NCI-H128 (cell line): ENCODE measurements around the gene ANKMY2.
"Not testable (repeated sequence)": the region's sequence is repeated elsewhere in the genome, so short reads cannot be mapped to it uniquely, and the experiment has no call there.

ENCODE experiments used
- DNase-seq: peaks from one replicate; lab custom pipeline; 2025; ENCODE audit not compliant: unreplicated experiment; lab: John Stamatoyannopoulos, UW

ANKMY2 gene

GRCh38 chr7:16627236-16627635 lies 18.3 kb downstream of the ANKMY2 start:
- DNase-seq: no peak

GRCh38 chr7:16626388-16626787 lies 19.2 kb downstream of the ANKMY2 start:
- no peak for DNase-seq

- no peak for DNase-seq
Measured at GRCh38 chr7:16619979-16620408, 25.6 kb downstream of the ANKMY2 start.

GRCh38 chr7:16616542-16616941 lies 29.0 kb downstream of the ANKMY2 start:
- DNase-seq: no peak

GRCh38 chr7:16616122-16616521 lies 29.4 kb downstream of the ANKMY2 start:
- no peak for DNase-seq

- DNase-seq: no peak
Measured at GRCh38 chr7:16615228-16615627, 30.3 kb downstream of the ANKMY2 start.

- DNase-seq: no peak
Measured at GRCh38 chr7:16611711-16612110, 33.8 kb downstream of the ANKMY2 start.

GRCh38 chr7:16609842-16610450 lies 35.6 kb downstream of the ANKMY2 start:
- DNase-seq: no peak

- DNase-seq: no peak
Measured at GRCh38 chr7:16606704-16607103, 38.9 kb downstream of the ANKMY2 start.

- no peak for DNase-seq
Measured at GRCh38 chr7:16604054-16604453, 41.5 kb downstream of the ANKMY2 start.

GRCh38 chr7:16603633-16604032 lies 41.9 kb downstream of the ANKMY2 start:
- DNase-seq: no peak

- no peak for DNase-seq
Measured at GRCh38 chr7:16599860-16600259, 45.7 kb downstream of the ANKMY2 start.

GRCh38 chr7:16598015-16598414 lies 47.5 kb downstream of the ANKMY2 start:
- no peak for DNase-seq

GRCh38 chr7:16595596-16595995 lies 50.0 kb downstream of the ANKMY2 start:
- DNase-seq: not testable (repeated sequence)

GRCh38 chr7:16594676-16595075 lies 50.9 kb downstream of the ANKMY2 start:
- DNase-seq: no peak

- DNase-seq: no peak
Measured at GRCh38 chr7:16594061-16594460, 51.5 kb downstream of the ANKMY2 start.

GRCh38 chr7:16592395-16592794 lies 53.2 kb downstream of the ANKMY2 start:
- no peak for DNase-seq

- DNase-seq: no peak
Measured at GRCh38 chr7:16590424-16590823, 55.1 kb downstream of the ANKMY2 start.

GRCh38 chr7:16589881-16590280 lies 55.7 kb downstream of the ANKMY2 start:
- no peak for DNase-seq

- no peak for DNase-seq
Measured at GRCh38 chr7:16587790-16588189, 57.8 kb downstream of the ANKMY2 start.

GRCh38 chr7:16587129-16587528 lies 58.4 kb downstream of the ANKMY2 start:
- no peak for DNase-seq

- DNase-seq: no peak
Measured at GRCh38 chr7:16586081-16586874, 59.3 kb downstream of the ANKMY2 start.

- DNase-seq: no peak
Measured at GRCh38 chr7:16585540-16585939, 60.0 kb downstream of the ANKMY2 start.
